GM23338 (cell line): ENCODE data around the gene BRINP2. TPM values are rescaled to one million over a fixed set of nuclear protein-coding genes. Genes with fewer than 3 reads are reported as not detected.

Experiments used
- ATAC-seq: fragments of 200-7000 bp; cut with Tn5 transposase; 3 replicates; pipeline ENCODE4 v1.9.1; 2020
- DNase-seq: peaks from one replicate; pipeline ENCODE4 v3.0.0-alpha.2; 2015; ENCODE audit warnings: low spot score
- H2AFZ ChIP-seq: fragments of 200-600 bp; sonication (generic); 2 replicates; pipeline ENCODE4 v1.8.0; 2016; ENCODE audit warnings: antibody characterized with exemption, mild to moderate bottlenecking, moderate library complexity
- H3F3A ChIP-seq: fragments of 200-600 bp; sonication (generic); replicated peaks from 2 replicates; pipeline ENCODE4 v1.8.0; 2017; ENCODE audit warnings: antibody characterized with exemption, mixed run types, low read depth
- H3K27ac ChIP-seq: fragments of 200-600 bp; sonication (generic); 2 replicates; pipeline ENCODE4 v1.6.1; 2016; ENCODE audit warnings: low read depth
- H3K27me3 ChIP-seq: fragments of 200-600 bp; sonication (generic); 2 replicates; pipeline ENCODE4 v1.8.0; 2016; ENCODE audit warnings: mild to moderate bottlenecking, mixed run types, moderate library complexity; ENCODE audit not compliant: insufficient read depth
- H3K36me3 ChIP-seq: fragments of 200-600 bp; sonication (generic); 2 replicates; pipeline ENCODE4 v1.8.0; 2016; ENCODE audit warnings: mild to moderate bottlenecking; ENCODE audit not compliant: insufficient read depth
- H3K4me1 ChIP-seq: fragments of 200-600 bp; sonication (generic); 2 replicates; pipeline ENCODE4 v1.8.0; 2016; ENCODE audit warnings: mild to moderate bottlenecking, moderate library complexity; ENCODE audit not compliant: insufficient read depth
- H3K4me2 ChIP-seq: fragments of 200-600 bp; sonication (generic); 2 replicates; pipeline ENCODE4 v1.7.1; 2017; ENCODE audit warnings: mixed run types
- H3K4me3 ChIP-seq: fragments of 200-600 bp; sonication (generic); 2 replicates; pipeline ENCODE4 v1.6.1; 2016; ENCODE audit warnings: mixed run types
- H3K79me2 ChIP-seq: fragments of 200-600 bp; sonication (generic); replicated peaks from 2 replicates; pipeline ENCODE4 v1.8.0; 2017; ENCODE audit warnings: mild to moderate bottlenecking; ENCODE audit not compliant: insufficient read depth
- H3K9me2 ChIP-seq: fragments of 200-600 bp; sonication (generic); 2 replicates; pipeline ENCODE4 v1.8.0; 2017; ENCODE audit not compliant: insufficient read depth
- H4K20me1 ChIP-seq: fragments of 200-600 bp; sonication (generic); replicated peaks from 2 replicates; pipeline ENCODE4 v1.8.0; 2017; ENCODE audit warnings: mild to moderate bottlenecking; ENCODE audit not compliant: insufficient read depth
- H3K27ac Mint-ChIP-seq: 2 replicates; pipeline ENCODE4 v1.8.0; 2020; ENCODE audit warnings: inconsistent platforms, mild to moderate bottlenecking, moderate library complexity, mixed read lengths
- H3K27me3 Mint-ChIP-seq: 3 replicates; pipeline ENCODE4 v1.8.0; 2022; ENCODE audit warnings: low read depth, mild to moderate bottlenecking, moderate library complexity, mixed read lengths, inconsistent platforms; ENCODE audit not compliant: insufficient read depth, poor library complexity
- H3K36me3 Mint-ChIP-seq: 3 replicates; pipeline ENCODE4 v1.8.0; 2021; ENCODE audit warnings: low read depth, mild to moderate bottlenecking, inconsistent platforms, moderate library complexity, mixed read lengths
- H3K4me1 Mint-ChIP-seq: 3 replicates; pipeline ENCODE4 v1.8.0; 2020; ENCODE audit warnings: mild to moderate bottlenecking, inconsistent platforms, mixed read lengths
- H3K4me3 Mint-ChIP-seq: 3 replicates; pipeline ENCODE4 v1.8.0; 2021; ENCODE audit warnings: moderate library complexity, mild to moderate bottlenecking, inconsistent platforms, mixed read lengths
- H3K9me3 Mint-ChIP-seq: 3 replicates; pipeline ENCODE4 v1.8.0; 2020; ENCODE audit warnings: moderate library complexity, mild to moderate bottlenecking, inconsistent platforms, mixed read lengths
- CTCF ChIP-seq, 2 experiments: fragments of 200-600 bp in 1 of 2; sonication (generic) in 1 of 2; conservative IDR thresholded peaks; 2 replicates each; pipeline versions ENCODE4 v1.5.1 to v1.6.1; 2016 to 2017; ENCODE audit warnings: antibody characterized with exemption in 2 of 2, low read depth in 2 of 2, mild to moderate bottlenecking in 2 of 2, moderate library complexity in 1 of 2
- STAT1 ChIP-seq: IDR thresholded peaks from one replicate; pipeline ENCODE4 v1.6.1; 2016; ENCODE audit warnings: antibody characterized with exemption; ENCODE audit not compliant: unreplicated experiment
- ZNF114 ChIP-seq: fragments of 250-450 bp; sonication (Bioruptor Pico); IDR thresholded peaks from 2 replicates; pipeline ENCODE4 v1.5.0; 2020; ENCODE audit warnings: mild to moderate bottlenecking, moderate library complexity
- ZNF331 ChIP-seq: fragments of 250-450 bp; sonication (Bioruptor Pico); IDR thresholded peaks from 2 replicates; pipeline ENCODE4 v1.5.0; 2020; ENCODE audit warnings: low read depth, mild to moderate bottlenecking, moderate library complexity
- polyA plus RNA-seq: library from polyadenylated mRNA; unstranded; fragments of >200 nt; fragmentation: Nextera tagmentation; extraction: Ambion mirVana; gene quantifications from 2 replicates; pipeline ENCODE4 v1.2.1, GENCODE V29; 2016
- total RNA-seq: library from RNA; depleted of rRNA; stranded (reverse); fragments of >200 nt; shearing (Covaris generic); gene quantifications from 2 replicates; pipeline ENCODE4 v1.2.3, GENCODE V29; 2014
- TF ChIP-seq, protein P1 (sequence below): fragments of 250-450 bp; sonication (Bioruptor Pico); IDR thresholded peaks from 2 replicates; pipeline ENCODE4 v1.5.0; 2020; ENCODE audit warnings: mild to moderate bottlenecking, moderate library complexity

Gene BRINP2
- total and polyA plus RNA-seq, 2 experiments from 2014 or later = 0.10 to 0.52 TPM

DNA sequence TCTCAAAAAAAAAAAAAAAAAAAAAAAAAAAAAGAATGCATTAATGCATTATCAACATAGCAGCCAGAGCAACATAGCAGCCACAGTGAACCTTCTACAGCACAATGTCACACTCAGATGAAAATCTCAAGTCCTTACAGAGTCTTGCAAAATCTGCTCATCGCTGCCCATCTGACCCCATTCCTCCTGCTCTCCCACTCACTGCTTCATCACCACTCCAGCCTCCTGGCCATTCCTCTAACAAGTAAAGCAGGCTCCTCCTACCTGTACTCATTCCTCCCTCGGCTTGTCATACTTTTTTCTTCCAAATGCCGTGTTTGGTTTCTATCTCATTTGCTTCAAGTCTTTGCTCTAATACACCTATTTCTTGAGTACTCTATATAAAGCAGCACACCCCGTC is 29.5 kb downstream of the BRINP2 start (continued):
- no peak for TF ChIP-seq CTCF (conservative IDR thresholded peaks at IDR 0.05; ENCODE audit: low read depth in 2 of 2)

- Histone ChIP-seq H3K9me2 (no peaks in the 10 kb centered on the region), H3K4me3 (no peak overlapping the region), H3K4me2 (no peak overlapping the region), H3K27me3 (peaks cover 37% of the 10 kb centered on the region), H4K20me1 (no peaks in the 10 kb centered on the region), H3K36me3 (no peaks in the 10 kb centered on the region), H3F3A (no peaks in the 10 kb centered on the region), H3K79me2 (no peaks in the 10 kb centered on the region), H3K27ac (no peak overlapping the region), H2AFZ (no peak overlapping the region), H3K4me1 (no peaks in the 10 kb centered on the region)
- Mint-ChIP-seq H3K27ac (no peak overlapping the region), H3K27me3 (peaks cover 30% of the 10 kb centered on the region), H3K4me1 (peaks cover 2% of the 10 kb centered on the region; the same call in 1 of the 3 replicates), H3K36me3 (no peaks in the 10 kb centered on the region), H3K4me3 (no peak overlapping the region), H3K9me3 (no peaks in the 10 kb centered on the region)
- DNase-seq (no peak), ATAC-seq (no peak)
- TF ChIP-seq ZNF114 (CRISPR knock-in tag) (no peak), ZNF331 (no peak)
These were observed 36.1 kb downstream of the BRINP2 start for GRCh38 chr1:177206831-177207355.

- H3K4me3 ChIP-seq = no peak overlapping the region
- no peaks in the 10 kb centered on the region for H4K20me1 ChIP-seq
- no peaks in the 10 kb centered on the region for H3K9me2 ChIP-seq
- peaks cover 32% of the 10 kb centered on the region for H3K27me3 Mint-ChIP-seq
- H3K27ac Mint-ChIP-seq = no peak overlapping the region
- H3F3A ChIP-seq = no peaks in the 10 kb centered on the region
- no peak for DNase-seq
- no peaks in the 10 kb centered on the region for H3K36me3 Mint-ChIP-seq
- no peaks in the 10 kb centered on the region for H3K36me3 ChIP-seq
- peaks cover 2% of the 10 kb centered on the region; the same call in 1 of the 3 replicates for H3K4me1 Mint-ChIP-seq
- no peak overlapping the region for H3K4me2 ChIP-seq
- peaks cover 37% of the 10 kb centered on the region for H3K27me3 ChIP-seq
- no peaks in the 10 kb centered on the region for H3K79me2 ChIP-seq
- no peaks in the 10 kb centered on the region for H3K4me1 ChIP-seq
- no peak overlapping the region for H3K4me3 Mint-ChIP-seq
- no peak for TF ChIP-seq ZNF114 (CRISPR knock-in tag)
- TF ChIP-seq STAT1 = no peak
- TF ChIP-seq, protein P1, sequence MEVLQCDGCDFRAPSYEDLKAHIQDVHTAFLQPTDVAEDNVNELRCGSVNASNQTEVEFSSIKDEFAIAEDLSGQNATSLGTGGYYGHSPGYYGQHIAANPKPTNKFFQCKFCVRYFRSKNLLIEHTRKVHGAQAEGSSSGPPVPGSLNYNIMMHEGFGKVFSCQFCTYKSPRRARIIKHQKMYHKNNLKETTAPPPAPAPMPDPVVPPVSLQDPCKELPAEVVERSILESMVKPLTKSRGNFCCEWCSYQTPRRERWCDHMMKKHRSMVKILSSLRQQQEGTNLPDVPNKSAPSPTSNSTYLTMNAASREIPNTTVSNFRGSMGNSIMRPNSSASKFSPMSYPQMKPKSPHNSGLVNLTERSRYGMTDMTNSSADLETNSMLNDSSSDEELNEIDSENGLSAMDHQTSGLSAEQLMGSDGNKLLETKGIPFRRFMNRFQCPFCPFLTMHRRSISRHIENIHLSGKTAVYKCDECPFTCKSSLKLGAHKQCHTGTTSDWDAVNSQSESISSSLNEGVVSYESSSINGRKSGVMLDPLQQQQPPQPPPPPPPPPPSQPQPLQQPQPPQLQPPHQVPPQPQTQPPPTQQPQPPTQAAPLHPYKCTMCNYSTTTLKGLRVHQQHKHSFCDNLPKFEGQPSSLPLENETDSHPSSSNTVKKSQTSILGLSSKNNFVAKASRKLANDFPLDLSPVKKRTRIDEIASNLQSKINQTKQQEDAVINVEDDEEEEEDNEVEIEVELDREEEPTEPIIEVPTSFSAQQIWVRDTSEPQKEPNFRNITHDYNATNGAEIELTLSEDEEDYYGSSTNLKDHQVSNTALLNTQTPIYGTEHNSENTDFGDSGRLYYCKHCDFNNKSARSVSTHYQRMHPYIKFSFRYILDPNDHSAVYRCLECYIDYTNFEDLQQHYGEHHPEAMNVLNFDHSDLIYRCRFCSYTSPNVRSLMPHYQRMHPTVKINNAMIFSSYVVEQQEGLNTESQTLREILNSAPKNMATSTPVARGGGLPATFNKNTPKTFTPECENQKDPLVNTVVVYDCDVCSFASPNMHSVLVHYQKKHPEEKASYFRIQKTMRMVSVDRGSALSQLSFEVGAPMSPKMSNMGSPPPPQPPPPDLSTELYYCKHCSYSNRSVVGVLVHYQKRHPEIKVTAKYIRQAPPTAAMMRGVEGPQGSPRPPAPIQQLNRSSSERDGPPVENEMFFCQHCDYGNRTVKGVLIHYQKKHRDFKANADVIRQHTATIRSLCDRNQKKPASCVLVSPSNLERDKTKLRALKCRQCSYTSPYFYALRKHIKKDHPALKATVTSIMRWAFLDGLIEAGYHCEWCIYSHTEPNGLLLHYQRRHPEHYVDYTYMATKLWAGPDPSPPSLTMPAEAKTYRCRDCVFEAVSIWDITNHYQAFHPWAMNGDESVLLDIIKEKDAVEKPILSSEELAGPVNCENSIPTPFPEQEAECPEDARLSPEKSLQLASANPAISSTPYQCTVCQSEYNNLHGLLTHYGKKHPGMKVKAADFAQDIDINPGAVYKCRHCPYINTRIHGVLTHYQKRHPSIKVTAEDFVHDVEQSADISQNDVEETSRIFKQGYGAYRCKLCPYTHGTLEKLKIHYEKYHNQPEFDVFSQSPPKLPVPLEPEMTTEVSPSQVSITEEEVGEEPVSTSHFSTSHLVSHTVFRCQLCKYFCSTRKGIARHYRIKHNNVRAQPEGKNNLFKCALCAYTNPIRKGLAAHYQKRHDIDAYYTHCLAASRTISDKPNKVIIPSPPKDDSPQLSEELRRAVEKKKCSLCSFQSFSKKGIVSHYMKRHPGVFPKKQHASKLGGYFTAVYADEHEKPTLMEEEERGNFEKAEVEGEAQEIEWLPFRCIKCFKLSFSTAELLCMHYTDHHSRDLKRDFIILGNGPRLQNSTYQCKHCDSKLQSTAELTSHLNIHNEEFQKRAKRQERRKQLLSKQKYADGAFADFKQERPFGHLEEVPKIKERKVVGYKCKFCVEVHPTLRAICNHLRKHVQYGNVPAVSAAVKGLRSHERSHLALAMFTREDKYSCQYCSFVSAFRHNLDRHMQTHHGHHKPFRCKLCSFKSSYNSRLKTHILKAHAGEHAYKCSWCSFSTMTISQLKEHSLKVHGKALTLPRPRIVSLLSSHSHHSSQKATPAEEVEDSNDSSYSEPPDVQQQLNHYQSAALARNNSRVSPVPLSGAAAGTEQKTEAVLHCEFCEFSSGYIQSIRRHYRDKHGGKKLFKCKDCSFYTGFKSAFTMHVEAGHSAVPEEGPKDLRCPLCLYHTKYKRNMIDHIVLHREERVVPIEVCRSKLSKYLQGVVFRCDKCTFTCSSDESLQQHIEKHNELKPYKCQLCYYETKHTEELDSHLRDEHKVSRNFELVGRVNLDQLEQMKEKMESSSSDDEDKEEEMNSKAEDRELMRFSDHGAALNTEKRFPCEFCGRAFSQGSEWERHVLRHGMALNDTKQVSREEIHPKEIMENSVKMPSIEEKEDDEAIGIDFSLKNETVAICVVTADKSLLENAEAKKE (CRISPR knock-in tag) = no peak
- peak; percentile 75 for ATAC-seq
- H2AFZ ChIP-seq = no peak overlapping the region
- H3K9me3 Mint-ChIP-seq = no peaks in the 10 kb centered on the region
- no peak overlapping the region for H3K27ac ChIP-seq
These were observed 38.2 kb downstream of the BRINP2 start for GRCh38 chr1:177208920-177209319.
